ENCODE results near the gene SYT9. TPM values are rescaled to one million over a fixed set of nuclear protein-coding genes. Genes with fewer than 3 reads are reported as not detected.

SYT9 gene
- total RNA-seq, 1 experiment from 2014 or later, result not detected

DNA sequence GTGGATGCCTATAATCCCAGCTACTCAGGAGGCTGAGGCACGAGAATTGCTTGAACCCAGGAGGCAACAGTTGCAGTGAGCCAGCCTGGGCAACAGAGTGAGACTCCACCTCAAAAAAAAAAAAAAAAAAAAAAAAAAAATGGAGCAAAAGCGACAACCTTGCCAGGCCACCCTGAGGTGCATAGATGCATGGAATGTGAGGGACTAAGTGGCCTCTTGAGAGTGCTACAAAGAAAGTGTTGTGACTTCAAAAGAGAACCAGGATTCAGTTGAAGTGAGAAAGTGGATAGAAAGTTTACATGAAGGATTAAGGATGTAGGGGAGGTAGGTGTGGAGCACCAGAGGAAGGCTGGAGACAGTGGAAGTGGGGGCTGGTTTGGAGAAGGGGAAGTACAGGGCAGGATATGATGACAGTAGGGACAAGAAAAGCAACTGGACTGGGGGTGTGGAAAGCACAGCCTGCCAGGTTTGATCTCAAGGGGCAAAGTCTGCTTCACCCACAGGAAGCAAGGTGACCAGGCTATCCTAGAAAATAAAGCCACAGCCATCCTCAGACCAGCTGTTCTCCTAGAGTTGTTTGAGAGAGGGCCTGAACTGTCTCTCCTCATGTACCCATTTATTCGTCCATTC lies 197.6 kb downstream of the SYT9 start:
- Mint-ChIP-seq H3K27ac (ENCODE audit: unreplicated experiment) (no peak overlapping the region), H3K36me3 (ENCODE audit: insufficient read depth, unreplicated experiment) (no peaks in the 10 kb centered on the region), H3K4me3 (ENCODE audit: low read depth, unreplicated experiment) (no peak overlapping the region), H3K9me3 (ENCODE audit: low read depth, unreplicated experiment) (no peaks in the 10 kb centered on the region), H3K4me1 (ENCODE audit: low read depth, unreplicated experiment) (peaks cover 14% of the 10 kb centered on the region), H3K27me3 (ENCODE audit: unreplicated experiment) (peaks cover 28% of the 10 kb centered on the region)
- CTCF ChIA-PET, result interaction anchor here (0.7 kb wide), 1 partner anchor 46 kb away, joined by 3 read pairs; no protein-coding TSS in a partner anchor
- BruUV-seq (replicated peaks), result no TSS peak
- intact Hi-C loops (cut with micrococcal nuclease; ENCODE audit: unreplicated experiment), result loop anchor here (10.0 kb wide), 1 partner anchor 215 kb away; no protein-coding TSS in a partner anchor
- TF ChIP-seq, protein P1, sequence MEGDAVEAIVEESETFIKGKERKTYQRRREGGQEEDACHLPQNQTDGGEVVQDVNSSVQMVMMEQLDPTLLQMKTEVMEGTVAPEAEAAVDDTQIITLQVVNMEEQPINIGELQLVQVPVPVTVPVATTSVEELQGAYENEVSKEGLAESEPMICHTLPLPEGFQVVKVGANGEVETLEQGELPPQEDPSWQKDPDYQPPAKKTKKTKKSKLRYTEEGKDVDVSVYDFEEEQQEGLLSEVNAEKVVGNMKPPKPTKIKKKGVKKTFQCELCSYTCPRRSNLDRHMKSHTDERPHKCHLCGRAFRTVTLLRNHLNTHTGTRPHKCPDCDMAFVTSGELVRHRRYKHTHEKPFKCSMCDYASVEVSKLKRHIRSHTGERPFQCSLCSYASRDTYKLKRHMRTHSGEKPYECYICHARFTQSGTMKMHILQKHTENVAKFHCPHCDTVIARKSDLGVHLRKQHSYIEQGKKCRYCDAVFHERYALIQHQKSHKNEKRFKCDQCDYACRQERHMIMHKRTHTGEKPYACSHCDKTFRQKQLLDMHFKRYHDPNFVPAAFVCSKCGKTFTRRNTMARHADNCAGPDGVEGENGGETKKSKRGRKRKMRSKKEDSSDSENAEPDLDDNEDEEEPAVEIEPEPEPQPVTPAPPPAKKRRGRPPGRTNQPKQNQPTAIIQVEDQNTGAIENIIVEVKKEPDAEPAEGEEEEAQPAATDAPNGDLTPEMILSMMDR (IDR thresholded peaks at IDR 0.05; ENCODE audit: unreplicated experiment), result no peak
- no peak for DNase-seq

DNA sequence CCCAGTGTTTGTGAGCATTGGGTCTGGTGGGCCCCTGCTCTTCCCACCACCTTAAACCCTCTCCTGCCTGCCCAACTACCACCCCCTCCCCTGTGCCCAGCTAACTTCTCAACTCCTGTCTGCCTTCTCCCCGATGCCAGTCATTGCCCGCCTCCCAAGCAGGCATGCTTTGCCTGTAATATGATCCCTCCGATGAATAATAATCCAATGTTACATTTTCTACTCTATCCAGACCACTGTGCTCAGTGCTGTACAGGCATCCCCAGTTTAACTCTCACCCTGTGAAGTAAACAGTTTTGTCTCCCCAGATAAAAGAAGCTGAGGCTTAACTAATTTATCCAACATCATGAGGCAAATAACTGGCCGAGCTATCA lies 198.1 kb downstream of the SYT9 start:
- TF ChIP-seq, protein P1 (IDR thresholded peaks at IDR 0.05; ENCODE audit: unreplicated experiment), result no peak
- Mint-ChIP-seq H3K4me1 (ENCODE audit: low read depth, unreplicated experiment) (peaks cover 14% of the 10 kb centered on the region), H3K4me3 (ENCODE audit: low read depth, unreplicated experiment) (no peak overlapping the region), H3K27ac (ENCODE audit: unreplicated experiment) (no peak overlapping the region), H3K27me3 (ENCODE audit: unreplicated experiment) (peaks cover 27% of the 10 kb centered on the region), H3K36me3 (ENCODE audit: insufficient read depth, unreplicated experiment) (no peaks in the 10 kb centered on the region), H3K9me3 (ENCODE audit: low read depth, unreplicated experiment) (no peaks in the 10 kb centered on the region)
- intact Hi-C loops (cut with micrococcal nuclease; ENCODE audit: unreplicated experiment), result loop anchor here (10.0 kb wide), 1 partner anchor 215 kb away; no protein-coding TSS in a partner anchor
- CTCF ChIA-PET, result no interaction called here
- BruUV-seq (replicated peaks), result no TSS peak
- DNase-seq, result peak; percentile 11

DNA sequence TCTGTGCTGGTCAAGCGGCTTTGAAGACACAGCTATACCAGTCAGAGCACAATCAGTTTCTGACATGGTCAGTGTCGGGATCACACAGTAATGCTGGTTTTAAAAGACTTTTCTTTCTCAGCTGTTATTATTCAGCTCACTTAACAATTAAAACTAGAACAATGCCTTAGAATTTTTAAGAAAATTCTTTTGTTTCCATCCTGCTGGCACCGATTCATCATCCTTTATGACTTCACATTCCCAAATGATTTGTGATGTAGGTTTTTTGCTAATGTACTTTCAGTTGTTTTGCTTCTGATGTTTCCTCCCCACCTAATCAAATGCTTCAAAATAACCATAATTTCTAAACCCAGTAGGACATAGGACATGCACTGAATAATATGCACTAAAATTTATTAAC lies 199.1 kb downstream of the SYT9 start:
- CTCF ChIA-PET, result no interaction called here
- peaks cover 14% of the 10 kb centered on the region for H3K4me1 Mint-ChIP-seq (ENCODE audit: low read depth, unreplicated experiment)
- no peak overlapping the region for H3K27ac Mint-ChIP-seq (ENCODE audit: unreplicated experiment)
- intact Hi-C loops (cut with micrococcal nuclease; ENCODE audit: unreplicated experiment), result no loop called here
- BruUV-seq (replicated peaks), result no TSS peak
- DNase-seq, result no peak
- no peak overlapping the region for H3K4me3 Mint-ChIP-seq (ENCODE audit: low read depth, unreplicated experiment)
- TF ChIP-seq, protein P1 (IDR thresholded peaks at IDR 0.05; ENCODE audit: unreplicated experiment), result no peak
- H3K36me3 Mint-ChIP-seq (ENCODE audit: insufficient read depth, unreplicated experiment), result no peaks in the 10 kb centered on the region
- H3K27me3 Mint-ChIP-seq (ENCODE audit: unreplicated experiment), result peaks cover 17% of the 10 kb centered on the region
- H3K9me3 Mint-ChIP-seq (ENCODE audit: low read depth, unreplicated experiment), result no peaks in the 10 kb centered on the region

DNA sequence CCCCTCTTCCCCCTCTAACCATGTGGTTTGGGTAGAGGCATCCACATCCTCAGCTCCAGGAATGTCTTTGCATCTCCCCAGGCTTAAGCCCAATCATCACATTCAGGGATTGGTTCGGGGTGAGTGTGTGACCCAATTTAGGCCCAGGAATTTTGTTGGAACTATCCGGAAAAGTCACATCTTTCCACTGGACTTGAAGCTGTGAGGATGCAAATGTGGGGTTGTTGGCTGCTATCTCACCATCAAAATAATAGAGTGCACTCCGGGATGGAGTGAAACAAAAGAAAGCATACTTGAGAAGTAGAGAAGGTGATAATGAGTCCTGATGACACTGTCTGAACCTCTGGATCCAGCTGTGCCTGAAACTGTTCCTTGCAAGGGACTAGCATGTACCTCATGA lies 199.8 kb downstream of the SYT9 start:
- intact Hi-C loops (cut with micrococcal nuclease; ENCODE audit: unreplicated experiment), result no loop called here
- TF ChIP-seq, protein P1 (IDR thresholded peaks at IDR 0.05; ENCODE audit: unreplicated experiment), result no peak
- Mint-ChIP-seq H3K9me3 (ENCODE audit: low read depth, unreplicated experiment) (no peaks in the 10 kb centered on the region), H3K27ac (ENCODE audit: unreplicated experiment) (no peak overlapping the region), H3K27me3 (ENCODE audit: unreplicated experiment) (peaks cover 17% of the 10 kb centered on the region), H3K4me3 (ENCODE audit: low read depth, unreplicated experiment) (no peak overlapping the region), H3K36me3 (ENCODE audit: insufficient read depth, unreplicated experiment) (no peaks in the 10 kb centered on the region), H3K4me1 (ENCODE audit: low read depth, unreplicated experiment) (peaks cover 14% of the 10 kb centered on the region)
- DNase-seq, result no peak
- CTCF ChIA-PET, result no interaction called here
- BruUV-seq (replicated peaks), result no TSS peak
